ENCODE measurements around the gene TMC5.

GRCh38 chr16:19488213-19488640 is 70.5 kb downstream of the TMC5 start:
- TF ChIP-seq POLR2A (IDR thresholded peaks at IDR 0.05; ENCODE audit: extremely low read depth, insufficient read length) (no peak), MYC (IDR thresholded peaks at IDR 0.05; ENCODE audit: low read depth, low read length) (no peak)
- TF ChIP-seq, protein P1, sequence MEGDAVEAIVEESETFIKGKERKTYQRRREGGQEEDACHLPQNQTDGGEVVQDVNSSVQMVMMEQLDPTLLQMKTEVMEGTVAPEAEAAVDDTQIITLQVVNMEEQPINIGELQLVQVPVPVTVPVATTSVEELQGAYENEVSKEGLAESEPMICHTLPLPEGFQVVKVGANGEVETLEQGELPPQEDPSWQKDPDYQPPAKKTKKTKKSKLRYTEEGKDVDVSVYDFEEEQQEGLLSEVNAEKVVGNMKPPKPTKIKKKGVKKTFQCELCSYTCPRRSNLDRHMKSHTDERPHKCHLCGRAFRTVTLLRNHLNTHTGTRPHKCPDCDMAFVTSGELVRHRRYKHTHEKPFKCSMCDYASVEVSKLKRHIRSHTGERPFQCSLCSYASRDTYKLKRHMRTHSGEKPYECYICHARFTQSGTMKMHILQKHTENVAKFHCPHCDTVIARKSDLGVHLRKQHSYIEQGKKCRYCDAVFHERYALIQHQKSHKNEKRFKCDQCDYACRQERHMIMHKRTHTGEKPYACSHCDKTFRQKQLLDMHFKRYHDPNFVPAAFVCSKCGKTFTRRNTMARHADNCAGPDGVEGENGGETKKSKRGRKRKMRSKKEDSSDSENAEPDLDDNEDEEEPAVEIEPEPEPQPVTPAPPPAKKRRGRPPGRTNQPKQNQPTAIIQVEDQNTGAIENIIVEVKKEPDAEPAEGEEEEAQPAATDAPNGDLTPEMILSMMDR (IDR thresholded peaks at IDR 0.05; ENCODE audit: low read depth, low read length): no peak

All from NB4 (cell line).